Immature natural killer cell (primary cell): ENCODE measurements around the gene NUBPL. TPM values are rescaled to one million over a fixed set of nuclear protein-coding genes. Genes with fewer than 3 reads are reported as not detected.

ENCODE experiments used
- DNase-seq, 3 donors: peaks; one replicate each; pipeline ENCODE4 v3.0.0; 2022; ENCODE audit warnings: mixed read lengths in 1 of 3
- H3K27ac Mint-ChIP-seq, 6 donors: one replicate each; pipeline ENCODE4 v1.8.0; 2020; ENCODE audit warnings: mixed read lengths in 6 of 6, mild to moderate bottlenecking in 5 of 6, inconsistent platforms in 4 of 6, moderate library complexity in 3 of 6
- H3K27me3 Mint-ChIP-seq, 3 donors: one replicate each; pipeline ENCODE4 v1.8.0; 2020 to 2021; ENCODE audit warnings: low read depth in 3 of 3, mild to moderate bottlenecking in 3 of 3, mixed read lengths in 3 of 3, moderate library complexity in 3 of 3, inconsistent platforms in 1 of 3
- H3K36me3 Mint-ChIP-seq, 3 donors: one replicate each; pipeline ENCODE4 v1.8.0; 2020; ENCODE audit warnings: mixed read lengths in 3 of 3, inconsistent platforms in 2 of 3, mild to moderate bottlenecking in 2 of 3
- H3K4me1 Mint-ChIP-seq, 2 donors: one replicate each; pipeline ENCODE4 v1.8.0; 2020; ENCODE audit warnings: inconsistent platforms in 2 of 2, mild to moderate bottlenecking in 2 of 2, mixed read lengths in 2 of 2, moderate library complexity in 1 of 2
- H3K4me3 Mint-ChIP-seq, 5 donors: one replicate each; pipeline ENCODE4 v1.8.0; 2020; ENCODE audit warnings: mild to moderate bottlenecking in 5 of 5, mixed read lengths in 5 of 5, inconsistent platforms in 3 of 5, moderate library complexity in 3 of 5
- H3K9me3 Mint-ChIP-seq, 6 donors: one replicate each; pipeline ENCODE4 v1.8.0; 2020; ENCODE audit warnings: mild to moderate bottlenecking in 6 of 6, mixed read lengths in 6 of 6, inconsistent platforms in 4 of 6, moderate library complexity in 3 of 6
- polyA plus RNA-seq, 3 donors: library from polyadenylated mRNA; unstranded; fragments of 300-500 nt; fragmentation: Illumina TruSeq; gene quantifications; one replicate each; pipeline ENCODE4 v1.2.3, GENCODE V29; 2021

Gene NUBPL
- polyA plus RNA-seq, 3 donors from 2014 or later = 5.7 to 7.1 (median 5.9) TPM

DNA sequence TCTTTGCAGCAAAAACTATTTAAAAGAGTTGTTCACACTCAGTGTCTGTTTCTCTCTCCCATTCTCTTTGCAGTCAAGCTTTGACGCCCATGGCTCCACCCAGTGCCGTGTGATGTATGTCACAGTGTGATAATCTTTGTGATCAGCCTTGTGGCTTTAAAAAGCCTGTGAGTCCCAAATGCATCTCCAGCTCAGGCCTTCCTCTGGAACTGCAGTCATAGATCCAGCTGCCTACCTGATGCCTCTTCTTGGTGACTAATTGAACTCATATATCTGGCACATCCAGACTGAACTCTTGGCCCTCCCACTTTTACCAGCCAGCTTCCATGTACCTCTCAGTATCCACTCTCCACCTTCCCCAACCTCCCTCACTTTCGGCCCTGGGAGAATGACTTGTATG lies 333.1 kb downstream of the NUBPL start:
- Mint-ChIP-seq H3K4me1 (no peaks in the 10 kb centered on the region), H3K36me3 (peaks cover 0 to 3% (median 0%) of the 10 kb centered on the region in 3 donors), H3K27ac (no peak overlapping the region), H3K27me3 (peaks cover 1 to 4% (median 3%) of the 10 kb centered on the region in 3 donors), H3K9me3 (peaks cover 0 to 7% (median 0%) of the 10 kb centered on the region in 6 donors), H3K4me3 (no peak overlapping the region)
- no peak for DNase-seq

GRCh38 chr14:31895206-31895605 lies 334.0 kb downstream of the NUBPL start:
- H3K4me1 Mint-ChIP-seq = no peaks in the 10 kb centered on the region
- no peak overlapping the region for H3K4me3 Mint-ChIP-seq
- peaks cover 0 to 7% (median 0%) of the 10 kb centered on the region in 6 donors for H3K9me3 Mint-ChIP-seq
- no peak for DNase-seq
- peaks cover 0 to 3% (median 0%) of the 10 kb centered on the region in 3 donors for H3K36me3 Mint-ChIP-seq
- peaks cover 1 to 4% (median 3%) of the 10 kb centered on the region in 3 donors for H3K27me3 Mint-ChIP-seq
- no peak overlapping the region for H3K27ac Mint-ChIP-seq

DNA sequence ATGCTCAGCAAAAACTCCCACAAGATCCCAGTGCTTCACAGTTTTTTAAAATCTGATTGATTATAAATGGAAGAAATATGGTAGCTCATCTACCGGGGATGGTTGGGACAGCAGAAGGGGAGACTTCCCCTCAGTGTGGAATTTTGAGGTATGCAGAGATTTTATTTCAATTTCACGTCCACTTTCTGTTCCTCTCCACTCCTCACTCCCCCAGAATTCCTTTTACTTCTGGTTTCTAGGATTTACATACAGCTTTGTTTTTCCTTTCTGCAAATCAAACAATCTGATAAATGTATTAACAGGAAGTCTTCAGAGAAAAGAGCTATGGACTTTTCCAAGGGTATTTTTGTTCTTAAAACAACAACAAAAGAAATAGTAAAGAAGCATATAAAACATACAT lies 334.4 kb downstream of the NUBPL start:
- DNase-seq = no peak
- Mint-ChIP-seq H3K4me3 (no peak overlapping the region), H3K4me1 (no peaks in the 10 kb centered on the region), H3K36me3 (peaks cover 0 to 3% (median 0%) of the 10 kb centered on the region in 3 donors), H3K27ac (no peak overlapping the region), H3K27me3 (peaks cover 1 to 4% (median 3%) of the 10 kb centered on the region in 3 donors), H3K9me3 (peaks cover 0 to 7% (median 0%) of the 10 kb centered on the region in 6 donors)

DNA sequence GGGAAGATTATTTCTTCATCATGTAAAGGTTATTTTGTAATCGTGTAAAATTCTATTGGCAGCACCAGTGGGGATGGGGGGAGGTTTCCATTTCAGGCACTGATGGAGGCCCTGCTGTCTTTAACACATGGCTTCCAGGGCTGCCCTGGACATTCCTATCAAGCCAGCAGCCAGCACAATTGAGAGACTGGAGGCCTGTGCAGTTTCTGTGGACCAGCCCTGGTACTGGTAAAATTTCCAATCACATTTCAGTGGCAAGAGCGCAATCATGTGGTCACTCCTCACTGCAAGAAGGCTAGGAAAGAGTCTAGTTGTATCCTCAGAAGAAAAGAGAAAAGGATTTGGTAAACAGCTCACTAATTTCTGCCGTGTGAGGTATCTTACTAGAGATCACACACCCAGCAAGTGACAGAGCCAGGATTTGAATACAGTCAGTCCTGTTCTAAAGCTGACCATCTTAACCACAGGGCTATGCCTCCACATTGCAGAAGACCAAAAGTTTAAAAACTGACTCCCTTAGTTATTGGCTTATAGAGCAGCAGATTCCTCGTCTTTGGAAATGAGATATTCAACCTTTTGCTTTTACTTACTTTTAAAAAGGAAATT lies 336.5 kb downstream of the NUBPL start:
- H3K27ac Mint-ChIP-seq = no peak overlapping the region
- H3K4me3 Mint-ChIP-seq = no peak overlapping the region
- DNase-seq = no peak
- H3K36me3 Mint-ChIP-seq = peaks cover 0 to 3% (median 0%) of the 10 kb centered on the region in 3 donors
- H3K4me1 Mint-ChIP-seq = no peaks in the 10 kb centered on the region
- peaks cover 1 to 4% (median 3%) of the 10 kb centered on the region in 3 donors for H3K27me3 Mint-ChIP-seq
- peaks cover 0 to 4% (median 0%) of the 10 kb centered on the region in 6 donors for H3K9me3 Mint-ChIP-seq

- H3K27ac Mint-ChIP-seq = no peak overlapping the region
- no peak for DNase-seq
- no peak overlapping the region for H3K4me3 Mint-ChIP-seq
- peaks cover 0 to 4% (median 0%) of the 10 kb centered on the region in 6 donors for H3K9me3 Mint-ChIP-seq
- H3K4me1 Mint-ChIP-seq = no peaks in the 10 kb centered on the region
- peaks cover 0 to 3% (median 0%) of the 10 kb centered on the region in 3 donors for H3K36me3 Mint-ChIP-seq
- H3K27me3 Mint-ChIP-seq = peaks cover 1 to 4% (median 2%) of the 10 kb centered on the region in 3 donors
These were observed 337.8 kb downstream of the NUBPL start for GRCh38 chr14:31898838-31899528.

DNA sequence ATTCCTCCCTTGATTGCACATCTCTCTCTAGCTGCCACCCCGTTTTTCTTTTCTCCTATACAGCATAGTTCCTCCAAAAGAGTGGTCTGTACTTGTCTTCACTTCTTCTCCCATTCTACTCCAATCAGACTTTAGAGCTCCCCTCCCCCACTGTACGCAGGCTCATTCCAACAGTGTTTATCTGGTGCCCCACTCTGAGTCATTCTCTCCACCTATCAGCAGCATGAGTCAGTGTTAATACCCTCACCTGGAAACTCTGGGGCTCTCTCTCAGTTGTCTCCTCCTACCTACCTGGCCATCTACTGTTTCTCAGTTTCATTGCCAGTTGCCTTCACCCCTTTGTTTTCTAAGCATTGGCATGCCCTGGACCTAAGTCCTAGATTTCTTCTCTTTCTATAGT lies 340.8 kb downstream of the NUBPL start:
- Mint-ChIP-seq H3K4me1 (no peaks in the 10 kb centered on the region), H3K4me3 (no peak overlapping the region), H3K36me3 (peaks cover 0 to 3% (median 0%) of the 10 kb centered on the region in 3 donors), H3K9me3 (peaks cover 0 to 4% (median 0%) of the 10 kb centered on the region in 6 donors), H3K27ac (no peak overlapping the region), H3K27me3 (peaks cover 0 to 2% (median 1%) of the 10 kb centered on the region in 3 donors)
- DNase-seq = no peak

DNA sequence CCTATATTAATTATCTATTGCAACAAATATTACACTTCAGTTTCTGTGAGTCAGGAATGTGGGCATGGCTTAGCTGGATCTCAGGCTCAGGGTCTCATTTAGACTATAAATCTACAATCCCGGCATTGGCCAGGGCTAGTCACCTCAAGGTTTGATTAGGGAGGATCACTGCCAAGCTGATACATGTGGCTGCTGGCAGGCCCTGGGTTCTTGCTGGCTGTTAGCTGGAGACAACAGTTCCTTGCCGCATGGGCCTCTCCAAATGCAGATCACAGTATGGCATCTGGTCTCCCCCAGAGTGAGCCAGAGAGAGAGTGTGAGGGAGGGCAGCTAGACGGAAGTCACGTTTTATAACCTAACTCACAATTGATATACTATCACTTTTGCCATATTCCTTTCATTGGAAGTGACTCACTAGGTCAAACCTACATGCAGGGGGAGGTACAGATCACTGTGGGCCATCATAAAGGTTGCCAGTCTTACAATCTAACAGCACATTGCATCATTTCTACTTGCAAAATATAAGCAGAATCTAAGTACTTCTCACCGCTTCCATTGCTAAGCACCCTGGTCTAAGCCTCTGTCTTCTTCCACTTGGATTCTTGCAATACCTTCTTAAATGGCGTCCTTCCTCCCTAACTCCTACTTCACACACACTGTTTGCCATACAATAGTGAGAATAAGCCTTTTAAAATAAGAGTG lies 341.9 kb downstream of the NUBPL start:
- no peak overlapping the region for H3K4me3 Mint-ChIP-seq
- no peak for DNase-seq
- no peaks in the 10 kb centered on the region for H3K4me1 Mint-ChIP-seq
- no peak overlapping the region for H3K27ac Mint-ChIP-seq
- H3K27me3 Mint-ChIP-seq = peaks cover 0 to 2% (median 1%) of the 10 kb centered on the region in 3 donors
- peaks cover 0 to 2% (median 0%) of the 10 kb centered on the region in 6 donors for H3K9me3 Mint-ChIP-seq
- no peaks in the 10 kb centered on the region for H3K36me3 Mint-ChIP-seq

DNA sequence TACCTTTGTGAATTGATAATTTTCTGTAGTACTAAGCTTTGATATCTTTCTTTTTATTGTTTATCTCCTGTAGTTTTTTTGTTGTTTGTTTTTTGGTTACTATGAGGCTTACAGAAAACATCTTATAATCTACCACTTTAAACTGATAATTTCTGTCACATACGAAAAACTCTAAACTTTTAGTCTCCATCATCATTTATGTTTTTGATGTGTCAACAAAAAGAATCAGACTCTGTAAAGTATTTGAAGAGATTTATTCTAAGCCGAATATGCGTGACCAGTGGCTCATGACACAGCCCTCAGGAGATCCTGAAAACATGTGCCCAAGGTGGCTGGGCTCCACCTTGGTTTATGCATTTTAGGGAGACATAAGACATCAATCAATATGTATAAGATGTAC lies 348.8 kb downstream of the NUBPL start:
- no peak overlapping the region for H3K27ac Mint-ChIP-seq
- peaks cover 1 to 7% (median 2%) of the 10 kb centered on the region in 3 donors for H3K27me3 Mint-ChIP-seq
- no peak for DNase-seq
- no peak overlapping the region for H3K4me3 Mint-ChIP-seq
- H3K36me3 Mint-ChIP-seq = peaks cover 0 to 9% (median 6%) of the 10 kb centered on the region in 3 donors
- no peaks in the 10 kb centered on the region for H3K4me1 Mint-ChIP-seq
- H3K9me3 Mint-ChIP-seq = peaks cover 17 to 39% (median 28%) of the 10 kb centered on the region in 6 donors

Other genes starting within 250 kb of the NUBPL start
- gene HEATR5A, start 140.9 kb upstream of the NUBPL start, polyA plus RNA-seq = 1 to 10 TPM; 7.7 to 8.9 (median 8.9) TPM
- gene DTD2, start 103.9 kb upstream of the NUBPL start, polyA plus RNA-seq = 10 to 100 TPM; 15.0 to 21.7 (median 16.4) TPM
- not detected for gene GPR33, start 73.4 kb upstream of the NUBPL start, polyA plus RNA-seq